Mesendoderm (in vitro differentiated cells): ENCODE data around the gene RARRES2.
"Not testable (repeated sequence)": the region's sequence is repeated elsewhere in the genome, so short reads cannot be mapped to it uniquely, and the experiment has no call there.

Source experiments
- DNase-seq: peaks from one replicate; pipeline ENCODE4 v3.0.0; 2013
- H2AK5ac ChIP-seq: 2 replicates; pipeline ENCODE4 v1.6.1; 2013; ENCODE audit warnings: low read length, inconsistent platforms
- H2BK120ac ChIP-seq: 2 replicates; pipeline ENCODE4 v1.6.1; 2013; ENCODE audit warnings: low read depth, mild to moderate bottlenecking, low read length, moderate library complexity, mixed read lengths
- H2BK15ac ChIP-seq: replicated peaks from 2 replicates; pipeline ENCODE4 v1.6.1; 2013; ENCODE audit warnings: low read depth, mild to moderate bottlenecking, moderate library complexity
- H2BK5ac ChIP-seq: 2 replicates; pipeline ENCODE4 v1.6.1; 2013; ENCODE audit warnings: low read length, inconsistent platforms
- H3K18ac ChIP-seq: 2 replicates; pipeline ENCODE4 v1.6.1; 2013; ENCODE audit warnings: mild to moderate bottlenecking, low read length, mixed read lengths
- H3K23ac ChIP-seq: one replicate; pipeline ENCODE4 v1.6.1; 2013; ENCODE audit warnings: low read length
- H3K27ac ChIP-seq: 2 replicates; pipeline ENCODE4 v1.5.1; 2013; ENCODE audit warnings: low read depth, mild to moderate bottlenecking, inconsistent platforms, low read length, moderate library complexity
- H3K27me3 ChIP-seq: 2 replicates; pipeline ENCODE4 v1.6.1; 2013; ENCODE audit warnings: low read length, control low read depth, mild to moderate bottlenecking, inconsistent platforms; ENCODE audit not compliant: insufficient read depth, poor library complexity
- H3K36me3 ChIP-seq: 2 replicates; pipeline ENCODE4 v1.6.1; 2013; ENCODE audit warnings: low read length, inconsistent platforms; ENCODE audit not compliant: control insufficient read depth, insufficient read depth
- H3K4ac ChIP-seq: one replicate; pipeline ENCODE4 v1.6.1; 2013; ENCODE audit warnings: low read depth, mild to moderate bottlenecking, low read length, moderate library complexity
- H3K4me1 ChIP-seq: 2 replicates; pipeline ENCODE4 v1.6.1; 2013; ENCODE audit warnings: low read depth, low read length, inconsistent platforms; ENCODE audit not compliant: control insufficient read depth
- H3K4me2 ChIP-seq: 2 replicates; pipeline ENCODE4 v1.6.1; 2013; ENCODE audit warnings: low read length
- H3K4me3 ChIP-seq: 2 replicates; pipeline ENCODE4 v1.5.1; 2013; ENCODE audit warnings: mild to moderate bottlenecking, low read length
- H3K56ac ChIP-seq: one replicate; pipeline ENCODE4 v1.6.1; 2013; ENCODE audit warnings: low read length
- H3K79me1 ChIP-seq: 2 replicates; pipeline ENCODE4 v1.6.1; 2013; ENCODE audit warnings: low read length, inconsistent platforms
- H3K79me2 ChIP-seq: 2 replicates; pipeline ENCODE4 v1.6.1; 2013; ENCODE audit warnings: mild to moderate bottlenecking, low read length; ENCODE audit not compliant: control insufficient read depth, insufficient read depth
- H3K9ac ChIP-seq: 2 replicates; pipeline ENCODE4 v1.6.1; 2013; ENCODE audit warnings: low read length, inconsistent platforms
- H4K5ac ChIP-seq: one replicate; pipeline ENCODE4 v1.6.1; 2013; ENCODE audit warnings: low read length
- H4K8ac ChIP-seq: one replicate; pipeline ENCODE4 v1.6.1; 2013; ENCODE audit warnings: low read depth, mild to moderate bottlenecking, control low read depth, low read length, moderate library complexity
- WGBS: extraction: QIAGEN DNeasy Blood & Tissue Kit; methylation state at CpG from one replicate; pipeline ENCODE4 v1.1.7; 2013; ENCODE audit warnings: low lambda C conversion rate, missing lambda C conversion rate; ENCODE audit not compliant: insufficient coverage; ENCODE audit errors: extremely low coverage; 5-methylcytosine and 5-hydroxymethylcytosine counted together

Gene RARRES2

GRCh38 chr7:150385884-150386283 is 44.5 kb upstream of the RARRES2 start:
- not testable (repeated sequence) for H3K4ac ChIP-seq, H3K18ac ChIP-seq, H3K56ac ChIP-seq, H3K27me3 ChIP-seq, H2BK5ac ChIP-seq, H3K36me3 ChIP-seq, H3K9ac ChIP-seq, H4K5ac ChIP-seq, H3K4me3 ChIP-seq, H4K8ac ChIP-seq, H2AK5ac ChIP-seq, DNase-seq, H2BK120ac ChIP-seq, H3K23ac ChIP-seq, H3K4me2 ChIP-seq, H2BK15ac ChIP-seq, H3K27ac ChIP-seq
- peaks cover 23% of the 10 kb centered on the region for H3K79me2 ChIP-seq
- H3K4me1 ChIP-seq: peaks cover 14% of the 10 kb centered on the region
- H3K79me1 ChIP-seq: peaks cover 18% of the 10 kb centered on the region
- no CpG with 5 or more reads among the region's 6 CpGs for WGBS

- WGBS: no CpG with 5 or more reads among the region's 14 CpGs
- H3K79me2 ChIP-seq: peaks cover 29% of the 10 kb centered on the region
- no peak overlapping the region for H3K9ac ChIP-seq
- no peak overlapping the region for H2BK15ac ChIP-seq
- H3K56ac ChIP-seq: no peak overlapping the region
- no peak overlapping the region for H3K18ac ChIP-seq
- no peaks in the 10 kb centered on the region for H3K27me3 ChIP-seq
- H3K23ac ChIP-seq: no peak overlapping the region
- no peak overlapping the region for H4K8ac ChIP-seq
- no peak overlapping the region for H4K5ac ChIP-seq
- H3K4ac ChIP-seq: no peak overlapping the region
- no peak overlapping the region for H3K4me2 ChIP-seq
- H2BK120ac ChIP-seq: no peak overlapping the region
- H3K4me1 ChIP-seq: peaks cover 20% of the 10 kb centered on the region
- peaks cover 2% of the 10 kb centered on the region for H3K36me3 ChIP-seq
- peaks cover 23% of the 10 kb centered on the region for H3K79me1 ChIP-seq
- H2AK5ac ChIP-seq: no peak overlapping the region
- no peak overlapping the region for H3K4me3 ChIP-seq
- no peak for DNase-seq
- no peak overlapping the region for H2BK5ac ChIP-seq
- no peak overlapping the region for H3K27ac ChIP-seq
Observed at GRCh38 chr7:150385302-150385723, 43.9 kb upstream of the RARRES2 start.

- no peak for DNase-seq
- H2AK5ac ChIP-seq: peak overlapping the region; percentile 9
- peaks cover 32% of the 10 kb centered on the region for H3K79me2 ChIP-seq
- H4K5ac ChIP-seq: no peak overlapping the region
- H3K23ac ChIP-seq: no peak overlapping the region
- no peak overlapping the region for H3K4ac ChIP-seq
- no peak overlapping the region for H3K4me2 ChIP-seq
- H3K56ac ChIP-seq: peak overlapping the region; percentile 56
- H3K79me1 ChIP-seq: peaks cover 25% of the 10 kb centered on the region
- H3K4me3 ChIP-seq: no peak overlapping the region
- H2BK120ac ChIP-seq: no peak overlapping the region
- no peak overlapping the region for H4K8ac ChIP-seq
- H3K9ac ChIP-seq: peak overlapping the region; percentile 11
- H2BK15ac ChIP-seq: no peak overlapping the region
- H3K27ac ChIP-seq: peak overlapping the region; percentile 4
- peak overlapping the region; percentile 33 for H3K18ac ChIP-seq
- no peak overlapping the region for H2BK5ac ChIP-seq
- WGBS: no CpG with 5 or more reads among the region's 15 CpGs
- peaks cover 2% of the 10 kb centered on the region for H3K36me3 ChIP-seq
- H3K27me3 ChIP-seq: no peaks in the 10 kb centered on the region
- peaks cover 23% of the 10 kb centered on the region for H3K4me1 ChIP-seq
Observed at GRCh38 chr7:150384406-150385301, 43.2 kb upstream of the RARRES2 start.

- H2BK15ac ChIP-seq: no peak overlapping the region
- no peaks in the 10 kb centered on the region for H3K36me3 ChIP-seq
- peaks cover 23% of the 10 kb centered on the region for H3K4me1 ChIP-seq
- H3K79me1 ChIP-seq: peaks cover 25% of the 10 kb centered on the region
- no peak overlapping the region for H4K8ac ChIP-seq
- DNase-seq: peak; percentile 98
- peaks cover 32% of the 10 kb centered on the region for H3K79me2 ChIP-seq
- no peak overlapping the region for H4K5ac ChIP-seq
- no peak overlapping the region for H3K23ac ChIP-seq
- H2BK5ac ChIP-seq: no peak overlapping the region
- no peak overlapping the region for H3K4me2 ChIP-seq
- H3K4me3 ChIP-seq: no peak overlapping the region
- peak overlapping the region; percentile 42 for H3K9ac ChIP-seq
- no peak overlapping the region for H2AK5ac ChIP-seq
- no CpG with 5 or more reads among the region's 22 CpGs for WGBS
- H3K56ac ChIP-seq: peak overlapping the region; percentile 54
- H3K27me3 ChIP-seq: no peaks in the 10 kb centered on the region
- H3K27ac ChIP-seq: peak overlapping the region; percentile 4
- H3K18ac ChIP-seq: peak overlapping the region; percentile 33
- no peak overlapping the region for H2BK120ac ChIP-seq
- no peak overlapping the region for H3K4ac ChIP-seq
Observed at GRCh38 chr7:150383710-150384397, 42.4 kb upstream of the RARRES2 start.

- no peak for DNase-seq
- no peak overlapping the region for H4K5ac ChIP-seq
- no peaks in the 10 kb centered on the region for H3K36me3 ChIP-seq
- no peak overlapping the region for H3K4ac ChIP-seq
- H3K4me3 ChIP-seq: no peak overlapping the region
- H3K79me2 ChIP-seq: peaks cover 32% of the 10 kb centered on the region
- H4K8ac ChIP-seq: no peak overlapping the region
- H3K9ac ChIP-seq: peak overlapping the region; percentile 24
- no peak overlapping the region for H2AK5ac ChIP-seq
- H3K27me3 ChIP-seq: no peaks in the 10 kb centered on the region
- no peak overlapping the region for H3K4me2 ChIP-seq
- no CpG with 5 or more reads among the region's 4 CpGs for WGBS
- H3K56ac ChIP-seq: peak overlapping the region; percentile 34
- no peak overlapping the region for H3K23ac ChIP-seq
- peaks cover 23% of the 10 kb centered on the region for H3K4me1 ChIP-seq
- no peak overlapping the region for H2BK5ac ChIP-seq
- H2BK15ac ChIP-seq: no peak overlapping the region
- peaks cover 25% of the 10 kb centered on the region for H3K79me1 ChIP-seq
- no peak overlapping the region for H3K18ac ChIP-seq
- H2BK120ac ChIP-seq: no peak overlapping the region
- no peak overlapping the region for H3K27ac ChIP-seq
Observed at GRCh38 chr7:150382844-150383225, 41.4 kb upstream of the RARRES2 start.
